A172 (cell line): Measurements from ENCODE around the gene PRDM10. TPM values are rescaled to one million over a fixed set of nuclear protein-coding genes. Genes with fewer than 3 reads are reported as not detected.

Experiments
- total RNA-seq: library from RNA; depleted of rRNA; stranded (reverse); fragments of >200 nt; shearing (Covaris generic); gene quantifications from 2 replicates; pipeline ENCODE4 v1.2.3, GENCODE V29; 2014; rRNA removed

The PRDM10 gene
- total RNA-seq, 1 experiment from 2014 or later, result 5.5 TPM

Other genes starting within 250 kb of the PRDM10 start
- gene TMEM45B, start 187.0 kb downstream of the PRDM10 start, total RNA-seq, result not detected in 2 replicates
- 19.0 and 20.1 TPM in 2 replicates for gene NFRKB, start 107.3 kb downstream of the PRDM10 start, total RNA-seq
- gene APLP2, start 67.1 kb upstream of the PRDM10 start, total RNA-seq, result 103 and 104 TPM in 2 replicates
- gene ST14, start 156.9 kb upstream of the PRDM10 start, total RNA-seq, result 0.10 TPM in 1 of 2 replicates, not detected in the other